Right lobe of liver (tissue), 4 donors: ENCODE measurements around the gene SOCS7.

Source experiments
- CTCF ChIP-seq, 4 donors: fragments of 200-600 bp in 3 of 4; fragments of 450-650 bp in 1 of 4; IDR thresholded peaks; one replicate each; pipeline versions ENCODE4 v1.5.1 to v1.8.0; 2016 to 2022; ENCODE audit warnings: antibody characterized with exemption in 4 of 4, mild to moderate bottlenecking in 2 of 4
- POLR2A ChIP-seq: fragments of 450-650 bp; IDR thresholded peaks from one replicate; pipeline ENCODE4 v1.6.1; 2017; ENCODE audit warnings: antibody characterized with exemption, mild to moderate bottlenecking
- donor health status: DM: no; HTN: no; CAD: no.
- donor health status: DM: no; HTN: no; CAD: no.
- donor health status: DM: no; HTN: yes; CAD: no.

- no peak for TF ChIP-seq CTCF (IDR thresholded peaks at IDR 0.05)
- TF ChIP-seq POLR2A, result no peak
Measured at GRCh38 chr17:38339891-38340290, 11.8 kb upstream of the SOCS7 start.
